Panc1 (cell line): Measurements from ENCODE around the gene CMIP. TPM values are rescaled to one million over a fixed set of nuclear protein-coding genes. Genes with fewer than 3 reads are reported as not detected.

Experiments used
- ATAC-seq: fragments of 200-7000 bp; cut with Tn5 transposase; 2 replicates; pipeline ENCODE4 v1.9.1; 2020; ENCODE audit warnings: mild to moderate bottlenecking, moderate library complexity
- BruUV-seq: library from RNA; stranded (reverse); fragments of 400-500 nt; replicated peaks from 2 replicates; lab custom pipeline; 2021; lab: Mats Ljungman, UMichigan
- CTCF ChIA-PET: fragments of 300-600 bp; sonication (Branson Sonifier 250); formaldehyde crosslinking; loops from one replicate; lab custom pipeline; 2022; ENCODE audit warnings: antibody characterized with exemption; lab: Charles Lee
- POLR2A ChIA-PET: fragments of 300-600 bp; sonication (Branson Sonifier 250); formaldehyde crosslinking; loops from one replicate; lab custom pipeline; 2022; ENCODE audit warnings: antibody characterized with exemption; lab: Charles Lee
- DNase-seq: peaks from one replicate; pipeline ENCODE4 v3.0.0-alpha.2; 2010; ENCODE audit warnings: low read depth, low spot score
- H3K27ac ChIP-seq: 2 replicates; pipeline ENCODE4 v1.5.1; 2011; ENCODE audit warnings: mild to moderate bottlenecking, low read length, inconsistent platforms
- H3K27me3 ChIP-seq: fragments of 200-500 bp; sonication (Bioruptor generic); 2 replicates; pipeline ENCODE4 v1.6.0; 2014; ENCODE audit warnings: low read length, inconsistent platforms; ENCODE audit not compliant: control insufficient read depth, insufficient read depth
- H3K36me3 ChIP-seq: fragments of 200-500 bp; sonication (Bioruptor generic); 2 replicates; pipeline ENCODE4 v1.5.1; 2014; ENCODE audit warnings: inconsistent platforms, mild to moderate bottlenecking, low read length, moderate library complexity; ENCODE audit not compliant: control insufficient read depth, insufficient read depth
- H3K4me1 ChIP-seq: 2 replicates; pipeline ENCODE4 v1.5.1; 2011; ENCODE audit warnings: inconsistent platforms, mild to moderate bottlenecking, low read length, moderate library complexity; ENCODE audit not compliant: control insufficient read depth, insufficient read depth
- H3K4me3 ChIP-seq, 2 experiments: 2 replicates each; pipeline ENCODE4 v1.5.1; 2011 to 2012; ENCODE audit warnings: low read depth in 2 of 2, low read length in 2 of 2, mild to moderate bottlenecking in 2 of 2, inconsistent platforms in 1 of 2, moderate library complexity in 1 of 2
- H3K9me3 ChIP-seq: fragments of 200-500 bp; sonication (Bioruptor generic); 2 replicates; pipeline ENCODE4 v1.5.1; 2014; ENCODE audit warnings: low read depth, mild to moderate bottlenecking, inconsistent platforms, low read length, moderate library complexity; ENCODE audit not compliant: control insufficient read depth, insufficient read depth
- CTCF ChIP-seq: fragments of 450-650 bp; IDR thresholded peaks from 2 replicates; pipeline ENCODE4 v1.5.1; 2017; ENCODE audit warnings: mild to moderate bottlenecking
- POLR2AphosphoS5 ChIP-seq: IDR thresholded peaks from 2 replicates; pipeline ENCODE4 v1.6.1; 2012; ENCODE audit warnings: mild to moderate bottlenecking, low read depth, low read length, moderate library complexity
- REST ChIP-seq, 2 experiments: IDR thresholded peaks; 2 replicates each; pipeline ENCODE4 v1.6.1; 2011 to 2012; ENCODE audit warnings: low read depth in 2 of 2, control low read depth in 1 of 2, low read length in 1 of 2, mild to moderate bottlenecking in 1 of 2, moderate library complexity in 1 of 2; ENCODE audit not compliant: insufficient read depth in 1 of 2
- SIN3A ChIP-seq: IDR thresholded peaks from 2 replicates; pipeline ENCODE4 v1.6.1; 2012; ENCODE audit warnings: low read depth, mild to moderate bottlenecking, low read length, moderate library complexity, borderline replicate concordance; ENCODE audit not compliant: insufficient read depth
- TCF7L2 ChIP-seq: IDR thresholded peaks from 2 replicates; pipeline ENCODE4 v1.6.1; 2011; ENCODE audit warnings: mild to moderate bottlenecking, low read depth, low read length, inconsistent platforms
- in situ Hi-C: cut with HindIII; loops from 2 replicates; pipeline ENCODE4 v1.10.0; 2016; ENCODE audit warnings: low sequenced_read_pairs, low pct_unique_long_range_greater_than_20kb
- intact Hi-C: fragments of 100-400 bp; cut with micrococcal nuclease; formaldehyde crosslinking; loops from one replicate; pipeline ENCODE4 v1.10.0; 2022; ENCODE audit not compliant: unreplicated experiment
- total RNA-seq: library from RNA; stranded (reverse); gene quantifications from one replicate; pipeline ENCODE4 v1.2.1, GENCODE V29; 2021; ENCODE audit not compliant: unreplicated experiment

CMIP gene
- total RNA-seq, 1 experiment from 2014 or later, result 49.7 TPM

GRCh38 chr16:81564421-81564911 lies 119.9 kb downstream of the CMIP start:
- no peak overlapping the region for H3K4me3 ChIP-seq
- intact Hi-C loops (no loop called here), in situ Hi-C loops (no loop called here)
- H3K27me3 ChIP-seq, result no peaks in the 10 kb centered on the region
- no peaks in the 10 kb centered on the region for H3K36me3 ChIP-seq
- no peaks in the 10 kb centered on the region for H3K9me3 ChIP-seq
- peaks cover 40% of the 10 kb centered on the region for H3K4me1 ChIP-seq
- DNase-seq (no peak), ATAC-seq (no peak)
- CTCF ChIA-PET, result no interaction called here
- TF ChIP-seq TCF7L2 (no peak), REST (IDR thresholded peaks at IDR 0.05; ENCODE audit: insufficient read depth in 1 of 2, low read depth in 2 of 2, low read length in 1 of 2) (no peak), POLR2AphosphoS5 (no peak), SIN3A (no peak), CTCF (no peak)
- no TSS peak for BruUV-seq
- H3K27ac ChIP-seq, result no peak overlapping the region
- POLR2A ChIA-PET, result no interaction called here

GRCh38 chr16:81565321-81566028 lies 120.9 kb downstream of the CMIP start:
- H3K4me3 ChIP-seq, result no peak overlapping the region
- ChIA-PET CTCF (no interaction called here), POLR2A (no interaction called here)
- H3K9me3 ChIP-seq, result no peaks in the 10 kb centered on the region
- DNase-seq, result no peak
- no TSS peak for BruUV-seq
- no peaks in the 10 kb centered on the region for H3K27me3 ChIP-seq
- ATAC-seq, result no peak
- in situ Hi-C loops (no loop called here), intact Hi-C loops (no loop called here)
- H3K27ac ChIP-seq, result no peak overlapping the region
- peaks cover 48% of the 10 kb centered on the region for H3K4me1 ChIP-seq
- TF ChIP-seq SIN3A (no peak), TCF7L2 (no peak), POLR2AphosphoS5 (no peak), CTCF (no peak), REST (IDR thresholded peaks at IDR 0.05; ENCODE audit: insufficient read depth in 1 of 2, low read depth in 2 of 2, low read length in 1 of 2) (no peak)
- no peaks in the 10 kb centered on the region for H3K36me3 ChIP-seq
